Smooth muscle cell (in vitro differentiated cells): Measurements from ENCODE around the gene GPR15LG. TPM values are rescaled to one million over a fixed set of nuclear protein-coding genes. Genes with fewer than 3 reads are reported as not detected.

Source experiments
- DNase-seq: peaks from one replicate; lab custom pipeline; 2025; ENCODE audit not compliant: unreplicated experiment; lab: John Stamatoyannopoulos, UW
- H2AFZ ChIP-seq: fragments of 200-600 bp; sonication (generic); 2 replicates; pipeline ENCODE4 v1.6.0; 2016; ENCODE audit warnings: antibody characterized with exemption, low read depth, mild to moderate bottlenecking
- H3F3A ChIP-seq: fragments of 200-600 bp; sonication (generic); 2 replicates; pipeline ENCODE4 v1.6.0; 2017; ENCODE audit warnings: antibody characterized with exemption, low read depth
- H3K27ac ChIP-seq: fragments of 200-600 bp; sonication (generic); 2 replicates; pipeline ENCODE4 v1.5.1; 2016; ENCODE audit warnings: low read depth, mild to moderate bottlenecking
- H3K27me3 ChIP-seq: fragments of 200-600 bp; sonication (generic); 2 replicates; pipeline ENCODE4 v1.6.1; 2016; ENCODE audit warnings: low read depth, mild to moderate bottlenecking
- H3K36me3 ChIP-seq: fragments of 200-600 bp; sonication (generic); 2 replicates; pipeline ENCODE4 v1.5.1; 2016; ENCODE audit warnings: low read depth
- H3K4me1 ChIP-seq: fragments of 200-600 bp; sonication (generic); 2 replicates; pipeline ENCODE4 v1.5.1; 2016; ENCODE audit warnings: low read depth
- H3K4me2 ChIP-seq: fragments of 200-600 bp; sonication (generic); 2 replicates; pipeline ENCODE4 v1.6.0; 2016; ENCODE audit warnings: mild to moderate bottlenecking
- H3K4me3 ChIP-seq: fragments of 200-600 bp; sonication (generic); 2 replicates; pipeline ENCODE4 v1.5.1; 2016; ENCODE audit warnings: mild to moderate bottlenecking
- H3K79me2 ChIP-seq: fragments of 200-600 bp; sonication (generic); 2 replicates; pipeline ENCODE4 v1.6.0; 2016; ENCODE audit warnings: low read depth, mild to moderate bottlenecking
- H3K9ac ChIP-seq: fragments of 200-600 bp; sonication (generic); 2 replicates; pipeline ENCODE4 v1.6.0; 2016; ENCODE audit warnings: low read depth
- H3K9me3 ChIP-seq: fragments of 200-600 bp; sonication (generic); replicated peaks from 2 replicates; pipeline ENCODE4 v1.5.1; 2016; ENCODE audit warnings: low read depth
- H4K20me1 ChIP-seq: fragments of 200-600 bp; sonication (generic); 2 replicates; pipeline ENCODE4 v1.6.0; 2016; ENCODE audit warnings: low read depth
- WGBS: methylation state at CpG from one replicate; pipeline ENCODE4 v1.1.7; 2016; ENCODE audit warnings: low lambda C conversion rate; 5-methylcytosine and 5-hydroxymethylcytosine counted together
- polyA plus RNA-seq: library from polyadenylated mRNA; unstranded; fragments of >200 nt; fragmentation: Nextera tagmentation; extraction: Ambion mirVana; gene quantifications from 2 replicates; pipeline ENCODE4 v1.2.1, GENCODE V29; 2016
- total RNA-seq: library from RNA; depleted of rRNA; stranded (reverse); fragments of >200 nt; gene quantifications from 2 replicates; pipeline ENCODE4 v1.2.3, GENCODE V29; 2014
- TF ChIP-seq, protein P1 (sequence below): fragments of 200-600 bp; sonication (generic); IDR thresholded peaks from 2 replicates; pipeline ENCODE4 v1.5.1; 2017; ENCODE audit warnings: borderline replicate concordance, mild to moderate bottlenecking, antibody characterized with exemption; ENCODE audit not compliant: insufficient read depth, poor library complexity, severe bottlenecking

The GPR15LG gene
- total and polyA plus RNA-seq, 2 experiments from 2014 or later: 0.49 to 1.6 TPM

- H4K20me1 ChIP-seq: no peaks in the 10 kb centered on the region
- H3K79me2 ChIP-seq: no peaks in the 10 kb centered on the region
- no peaks in the 10 kb centered on the region for H3K9me3 ChIP-seq
- H3K4me3 ChIP-seq: no peak overlapping the region
- 92% methylated on average over 11 of the region's 11 CpGs for WGBS
- no peak for DNase-seq
- no peaks in the 10 kb centered on the region for H3K36me3 ChIP-seq
- no peak overlapping the region for H2AFZ ChIP-seq
- no peak overlapping the region for H3K4me2 ChIP-seq
- peaks cover 9% of the 10 kb centered on the region for H3K27me3 ChIP-seq
- H3F3A ChIP-seq: no peaks in the 10 kb centered on the region
- H3K27ac ChIP-seq: no peak overlapping the region
- no peak overlapping the region for H3K9ac ChIP-seq
- no peaks in the 10 kb centered on the region for H3K4me1 ChIP-seq
- TF ChIP-seq, protein P1, sequence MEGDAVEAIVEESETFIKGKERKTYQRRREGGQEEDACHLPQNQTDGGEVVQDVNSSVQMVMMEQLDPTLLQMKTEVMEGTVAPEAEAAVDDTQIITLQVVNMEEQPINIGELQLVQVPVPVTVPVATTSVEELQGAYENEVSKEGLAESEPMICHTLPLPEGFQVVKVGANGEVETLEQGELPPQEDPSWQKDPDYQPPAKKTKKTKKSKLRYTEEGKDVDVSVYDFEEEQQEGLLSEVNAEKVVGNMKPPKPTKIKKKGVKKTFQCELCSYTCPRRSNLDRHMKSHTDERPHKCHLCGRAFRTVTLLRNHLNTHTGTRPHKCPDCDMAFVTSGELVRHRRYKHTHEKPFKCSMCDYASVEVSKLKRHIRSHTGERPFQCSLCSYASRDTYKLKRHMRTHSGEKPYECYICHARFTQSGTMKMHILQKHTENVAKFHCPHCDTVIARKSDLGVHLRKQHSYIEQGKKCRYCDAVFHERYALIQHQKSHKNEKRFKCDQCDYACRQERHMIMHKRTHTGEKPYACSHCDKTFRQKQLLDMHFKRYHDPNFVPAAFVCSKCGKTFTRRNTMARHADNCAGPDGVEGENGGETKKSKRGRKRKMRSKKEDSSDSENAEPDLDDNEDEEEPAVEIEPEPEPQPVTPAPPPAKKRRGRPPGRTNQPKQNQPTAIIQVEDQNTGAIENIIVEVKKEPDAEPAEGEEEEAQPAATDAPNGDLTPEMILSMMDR: no peak
Observed at GRCh38 chr10:84201682-84202081, 28.1 kb downstream of the GPR15LG start.

GRCh38 chr10:84202349-84202748 lies 28.7 kb downstream of the GPR15LG start:
- Histone ChIP-seq H3K4me1 (no peaks in the 10 kb centered on the region), H3K36me3 (no peaks in the 10 kb centered on the region), H3K4me2 (no peak overlapping the region), H3K9me3 (no peaks in the 10 kb centered on the region), H3K27ac (no peak overlapping the region), H3K4me3 (no peak overlapping the region), H2AFZ (no peak overlapping the region), H3K9ac (no peak overlapping the region), H3K79me2 (no peaks in the 10 kb centered on the region), H4K20me1 (no peaks in the 10 kb centered on the region), H3K27me3 (peaks cover 3% of the 10 kb centered on the region), H3F3A (no peaks in the 10 kb centered on the region)
- TF ChIP-seq, protein P1: no peak
- 87% methylated on average over 5 of the region's 5 CpGs for WGBS
- DNase-seq: no peak

DNA sequence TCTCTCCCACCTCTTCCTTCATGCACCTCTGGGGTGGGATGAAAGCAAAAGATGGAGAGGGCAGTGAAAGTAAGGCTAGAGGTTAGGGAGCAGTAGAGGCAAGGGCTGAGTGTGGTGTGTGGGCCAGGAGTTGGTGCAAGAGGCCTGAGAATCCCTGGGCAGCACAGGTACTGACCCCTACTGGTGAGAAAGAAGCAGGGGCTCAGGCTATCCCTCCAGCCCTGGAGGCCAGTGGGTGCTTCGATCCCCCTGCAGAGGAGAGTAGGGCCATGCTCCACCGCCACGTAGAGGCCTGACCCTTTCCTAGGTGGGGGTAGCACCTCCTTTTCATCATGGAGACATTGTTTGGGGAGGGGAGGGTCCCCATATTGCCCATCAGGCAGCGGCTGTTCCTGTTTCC lies 30.5 kb downstream of the GPR15LG start:
- no peak for DNase-seq
- H3K4me2 ChIP-seq: no peak overlapping the region
- TF ChIP-seq, protein P1: peak; percentile 17
- no peak overlapping the region for H3K9ac ChIP-seq
- H3K79me2 ChIP-seq: no peaks in the 10 kb centered on the region
- H3K4me1 ChIP-seq: no peaks in the 10 kb centered on the region
- H2AFZ ChIP-seq: no peak overlapping the region
- H4K20me1 ChIP-seq: no peaks in the 10 kb centered on the region
- no peaks in the 10 kb centered on the region for H3F3A ChIP-seq
- H3K4me3 ChIP-seq: no peak overlapping the region
- WGBS: 76% methylated on average over 4 of the region's 4 CpGs
- H3K27ac ChIP-seq: no peak overlapping the region
- H3K27me3 ChIP-seq: no peaks in the 10 kb centered on the region
- H3K9me3 ChIP-seq: no peaks in the 10 kb centered on the region
- H3K36me3 ChIP-seq: no peaks in the 10 kb centered on the region

DNA sequence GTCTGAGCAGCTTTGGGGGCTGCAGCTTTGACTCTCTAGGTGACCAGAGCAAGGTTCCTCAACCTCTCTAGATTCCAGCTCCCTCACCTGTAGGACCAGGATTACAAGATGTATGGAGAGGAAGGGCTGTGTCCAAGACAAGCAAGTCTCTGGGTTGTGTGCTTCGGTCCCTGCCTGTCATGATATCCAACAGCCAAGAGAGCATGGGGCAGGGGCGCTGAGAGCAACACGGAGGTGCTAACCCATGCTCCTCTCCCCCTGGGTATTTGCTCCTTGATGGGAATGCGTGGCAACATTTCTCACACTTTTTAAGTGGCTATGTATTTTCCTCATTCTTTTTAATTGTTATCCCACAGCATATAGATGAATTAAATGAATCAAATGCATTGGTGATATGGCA lies 31.0 kb downstream of the GPR15LG start:
- Histone ChIP-seq H3K36me3 (no peaks in the 10 kb centered on the region), H3K27me3 (no peaks in the 10 kb centered on the region), H3F3A (no peaks in the 10 kb centered on the region), H3K79me2 (no peaks in the 10 kb centered on the region), H3K27ac (no peak overlapping the region), H3K9ac (no peak overlapping the region), H3K9me3 (no peaks in the 10 kb centered on the region), H3K4me3 (no peak overlapping the region), H3K4me1 (no peaks in the 10 kb centered on the region), H2AFZ (no peak overlapping the region), H3K4me2 (no peak overlapping the region), H4K20me1 (no peaks in the 10 kb centered on the region)
- TF ChIP-seq, protein P1: no peak
- WGBS: 92% methylated on average over 4 of the region's 4 CpGs
- DNase-seq: no peak
